IgD-negative memory B cell (primary cell): ENCODE data around the gene SPSB1. TPM values are rescaled to one million over a fixed set of nuclear protein-coding genes. Genes with fewer than 3 reads are reported as not detected.
A peak's percentile ranks its signal among the peaks of the same experiment; 100 is the strongest.

Experiments
- H3K27ac Mint-ChIP-seq, 3 donors: one replicate each; pipeline ENCODE4 v1.8.0; 2020 to 2022; ENCODE audit warnings: mild to moderate bottlenecking in 3 of 3, mixed read lengths in 3 of 3, moderate library complexity in 1 of 3
- H3K27me3 Mint-ChIP-seq: one replicate; pipeline ENCODE4 v1.8.0; 2021; ENCODE audit warnings: mixed read lengths
- H3K36me3 Mint-ChIP-seq: one replicate; pipeline ENCODE4 v1.8.0; 2020; ENCODE audit warnings: mild to moderate bottlenecking, mixed read lengths
- H3K4me1 Mint-ChIP-seq, 3 donors: one replicate each; pipeline ENCODE4 v1.8.0; 2020 to 2022; ENCODE audit warnings: mixed read lengths in 3 of 3, mild to moderate bottlenecking in 1 of 3
- H3K4me3 Mint-ChIP-seq, 4 donors: one replicate each; pipeline ENCODE4 v1.8.0; 2020 to 2022; ENCODE audit warnings: mild to moderate bottlenecking in 4 of 4, mixed read lengths in 4 of 4, moderate library complexity in 3 of 4
- H3K9me3 Mint-ChIP-seq, 3 donors: one replicate each; pipeline ENCODE4 v1.8.0; 2020 to 2021; ENCODE audit warnings: mixed read lengths in 3 of 3, mild to moderate bottlenecking in 1 of 3
- polyA plus RNA-seq: library from polyadenylated mRNA; unstranded; fragments of 300-500 nt; fragmentation: Illumina TruSeq; gene quantifications from one replicate; pipeline ENCODE4 v1.2.3, GENCODE V29; 2021

SPSB1 gene
- polyA plus RNA-seq, 1 donor from 2014 or later, result 1.8 TPM

- Mint-ChIP-seq H3K27me3 (no peaks in the 10 kb centered on the region), H3K4me1 (peaks cover 5 to 12% (median 7%) of the 10 kb centered on the region in 3 donors), H3K4me3 (no peak overlapping the region), H3K9me3 (peaks cover 0 to 1% (median 0%) of the 10 kb centered on the region in 3 donors), H3K36me3 (peaks cover 2% of the 10 kb centered on the region), H3K27ac (peak overlapping the region in 1 of 3 donors; percentile 4)
Measured at GRCh38 chr1:9311479-9311878, 18.8 kb downstream of the SPSB1 start.

DNA sequence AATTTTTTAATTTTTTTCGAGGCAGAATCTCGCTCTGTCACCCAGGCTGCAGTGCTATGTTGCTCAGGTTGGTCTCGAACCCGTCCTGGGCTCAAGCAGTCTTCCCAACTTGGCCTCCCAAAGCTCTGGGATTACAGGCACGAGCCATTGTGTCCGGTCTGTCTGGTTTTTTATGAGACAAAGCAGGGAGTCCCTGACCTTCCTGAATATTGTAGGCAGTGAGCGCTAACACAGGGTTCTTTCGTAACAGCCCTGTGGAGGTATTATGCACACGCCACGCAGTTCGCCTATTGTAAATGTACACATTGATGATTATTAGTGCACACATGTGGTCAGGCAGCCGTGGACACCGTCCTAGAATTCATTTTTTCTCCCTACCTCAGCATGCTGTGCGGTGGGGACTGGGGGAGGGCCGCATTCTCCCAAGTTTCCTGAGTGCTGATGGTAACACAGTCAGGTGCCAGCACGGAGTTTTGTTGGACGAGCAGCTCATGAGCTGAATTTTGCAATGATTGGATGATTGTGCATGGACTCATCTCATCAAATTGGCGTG is 19.6 kb downstream of the SPSB1 start:
- H3K4me3 Mint-ChIP-seq, result no peak overlapping the region
- peaks cover 0 to 1% (median 0%) of the 10 kb centered on the region in 3 donors for H3K9me3 Mint-ChIP-seq
- H3K36me3 Mint-ChIP-seq, result peaks cover 2% of the 10 kb centered on the region
- peaks cover 7 to 11% (median 10%) of the 10 kb centered on the region in 3 donors for H3K4me1 Mint-ChIP-seq
- H3K27ac Mint-ChIP-seq, result no peak overlapping the region
- H3K27me3 Mint-ChIP-seq, result no peaks in the 10 kb centered on the region

DNA sequence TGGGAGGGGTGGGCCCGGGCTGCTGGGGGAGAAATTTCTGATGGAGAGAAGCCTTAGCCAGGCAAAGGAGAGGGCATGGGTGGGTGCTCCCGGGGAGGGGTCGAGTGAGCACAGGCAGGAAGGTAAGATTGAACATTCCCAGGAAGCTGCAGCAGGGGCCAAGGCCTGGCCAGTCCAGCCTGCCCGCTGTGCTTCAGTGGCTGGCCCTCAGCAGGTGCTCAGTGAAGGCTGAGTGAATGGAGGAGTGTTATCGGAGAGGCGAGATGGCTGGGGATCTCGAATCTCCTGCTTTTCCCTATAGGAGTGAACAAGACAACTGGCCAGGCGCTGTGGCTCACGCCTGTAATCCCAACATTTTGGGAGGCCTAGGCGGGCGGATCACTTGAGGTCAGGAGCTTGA is 20.9 kb downstream of the SPSB1 start:
- Mint-ChIP-seq H3K27ac (no peak overlapping the region), H3K4me3 (no peak overlapping the region), H3K36me3 (peaks cover 3% of the 10 kb centered on the region), H3K9me3 (peaks cover 0 to 1% (median 0%) of the 10 kb centered on the region in 3 donors), H3K4me1 (peaks cover 11 to 15% (median 11%) of the 10 kb centered on the region in 3 donors), H3K27me3 (no peaks in the 10 kb centered on the region)

GRCh38 chr1:9314111-9314510 is 21.4 kb downstream of the SPSB1 start:
- Mint-ChIP-seq H3K27me3 (no peaks in the 10 kb centered on the region), H3K4me1 (peaks cover 11 to 15% (median 11%) of the 10 kb centered on the region in 3 donors), H3K27ac (no peak overlapping the region), H3K36me3 (peaks cover 3% of the 10 kb centered on the region), H3K4me3 (no peak overlapping the region), H3K9me3 (peaks cover 0 to 1% (median 0%) of the 10 kb centered on the region in 3 donors)

- Mint-ChIP-seq H3K36me3 (peaks cover 2% of the 10 kb centered on the region), H3K9me3 (peaks cover 0 to under 1% (median 0%) of the 10 kb centered on the region in 3 donors), H3K4me3 (peak overlapping the region in 1 of 4 donors; percentile 14), H3K27ac (no peak overlapping the region), H3K4me1 (peaks cover 11 to 15% (median 14%) of the 10 kb centered on the region in 3 donors), H3K27me3 (no peaks in the 10 kb centered on the region)
Measured at GRCh38 chr1:9314711-9315379, 22.2 kb downstream of the SPSB1 start.

- Mint-ChIP-seq H3K9me3 (no peaks in the 10 kb centered on the region), H3K27ac (no peak overlapping the region), H3K27me3 (no peaks in the 10 kb centered on the region), H3K4me3 (no peak overlapping the region), H3K4me1 (peaks cover 17 to 20% (median 19%) of the 10 kb centered on the region in 3 donors), H3K36me3 (peaks cover 1% of the 10 kb centered on the region)
Measured at GRCh38 chr1:9315411-9316079, 22.9 kb downstream of the SPSB1 start.

GRCh38 chr1:9316080-9316444 is 23.4 kb downstream of the SPSB1 start:
- H3K4me3 Mint-ChIP-seq, result peak overlapping the region in 1 of 4 donors; percentile 28
- no peaks in the 10 kb centered on the region for H3K9me3 Mint-ChIP-seq
- peaks cover 17 to 20% (median 18%) of the 10 kb centered on the region in 3 donors for H3K4me1 Mint-ChIP-seq
- H3K27me3 Mint-ChIP-seq, result no peaks in the 10 kb centered on the region
- peaks cover 1% of the 10 kb centered on the region for H3K36me3 Mint-ChIP-seq
- H3K27ac Mint-ChIP-seq, result no peak overlapping the region

DNA sequence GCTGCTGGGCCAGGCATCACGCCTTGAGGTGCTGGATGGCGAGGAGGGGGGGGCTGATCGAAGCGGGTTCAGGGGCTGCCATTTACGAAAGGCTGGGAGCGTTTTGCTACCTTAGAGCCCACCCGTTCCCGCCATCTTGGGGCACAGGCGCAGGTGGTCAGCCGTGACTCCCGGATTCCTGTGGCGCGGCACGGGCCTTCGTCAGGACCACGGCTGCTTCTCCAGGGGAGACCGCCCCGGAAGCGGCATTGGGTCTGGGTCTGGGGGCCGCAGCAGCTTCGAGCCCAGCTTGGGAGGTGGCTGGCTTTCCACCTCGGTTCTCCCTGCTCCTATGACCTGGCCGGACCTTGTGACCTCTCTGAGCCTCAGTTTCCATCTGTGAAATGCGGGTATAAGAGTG is 23.8 kb downstream of the SPSB1 start:
- Mint-ChIP-seq H3K9me3 (no peaks in the 10 kb centered on the region), H3K27ac (no peak overlapping the region), H3K4me1 (peaks cover 18 to 20% (median 18%) of the 10 kb centered on the region in 3 donors), H3K4me3 (peak overlapping the region in 1 of 4 donors; percentile 28), H3K36me3 (peaks cover 1% of the 10 kb centered on the region), H3K27me3 (no peaks in the 10 kb centered on the region)

DNA sequence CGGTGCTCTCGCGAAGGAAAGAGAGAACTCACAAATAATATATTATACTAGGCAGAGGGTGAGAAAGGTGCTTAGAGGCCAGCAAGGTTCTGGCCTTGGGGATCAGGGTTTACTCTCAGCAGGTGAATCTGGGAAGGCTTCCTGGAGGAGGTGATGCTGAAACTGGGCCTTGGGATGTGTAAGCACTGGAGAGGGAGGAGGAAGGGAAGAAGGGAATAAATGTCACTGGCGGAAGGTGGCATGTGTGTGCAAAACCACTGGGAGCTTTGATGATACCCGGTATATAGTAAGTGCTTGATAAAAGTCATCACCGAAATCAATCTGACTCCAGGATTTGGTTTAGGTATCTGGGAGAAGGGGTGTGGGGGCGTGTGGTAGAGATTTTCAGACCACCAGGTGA is 24.4 kb downstream of the SPSB1 start:
- H3K27me3 Mint-ChIP-seq, result no peaks in the 10 kb centered on the region
- H3K27ac Mint-ChIP-seq, result no peak overlapping the region
- peaks cover 1% of the 10 kb centered on the region for H3K36me3 Mint-ChIP-seq
- H3K9me3 Mint-ChIP-seq, result no peaks in the 10 kb centered on the region
- H3K4me3 Mint-ChIP-seq, result peak overlapping the region in 1 of 4 donors; percentile 0
- peaks cover 18 to 20% (median 18%) of the 10 kb centered on the region in 3 donors for H3K4me1 Mint-ChIP-seq

DNA sequence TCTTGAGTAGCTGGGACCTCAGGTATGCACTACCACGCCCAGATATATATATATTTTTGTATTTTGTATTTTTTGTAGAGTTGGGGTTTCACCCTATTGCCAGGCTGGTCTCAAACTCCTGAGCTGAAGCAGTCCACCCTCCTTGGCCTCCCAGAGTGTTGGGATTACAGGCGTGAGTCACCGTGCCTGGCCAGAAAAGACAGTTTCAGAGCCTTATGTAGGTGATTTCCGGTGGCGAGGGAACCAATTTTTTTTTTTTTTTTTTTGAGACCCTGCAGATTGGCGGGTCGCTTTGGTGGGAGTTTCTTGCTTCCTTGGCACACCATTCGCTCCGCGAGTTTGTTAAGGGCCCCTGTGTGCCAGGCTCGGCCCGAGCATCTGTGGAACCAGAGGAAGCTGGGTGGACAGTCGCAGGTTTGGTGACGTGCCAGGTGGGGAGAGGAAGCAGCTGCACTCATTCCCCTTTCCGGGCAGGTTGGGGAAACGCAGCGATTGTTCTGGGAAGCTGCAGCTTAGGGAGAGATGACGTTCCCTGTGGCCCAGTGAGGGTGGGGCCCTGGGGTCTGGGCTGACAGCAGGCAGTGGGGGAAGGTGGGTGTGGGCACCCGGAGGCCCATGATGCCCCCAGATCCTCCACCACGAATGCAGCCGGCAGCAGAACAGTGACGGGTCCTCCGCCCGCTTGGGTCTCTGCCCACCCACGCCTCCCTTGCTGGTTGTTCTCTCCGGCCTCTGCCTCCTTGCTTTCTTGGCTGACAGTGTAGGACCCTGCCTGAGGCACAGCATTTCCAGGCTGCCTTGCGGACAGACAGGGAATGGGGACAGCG is 25.1 kb downstream of the SPSB1 start:
- Mint-ChIP-seq H3K4me3 (peak overlapping the region in 2 of 4 donors; percentile 65 to 90), H3K36me3 (peaks cover 1% of the 10 kb centered on the region), H3K9me3 (no peaks in the 10 kb centered on the region), H3K27me3 (no peaks in the 10 kb centered on the region), H3K27ac (no peak overlapping the region), H3K4me1 (peaks cover 18 to 20% (median 18%) of the 10 kb centered on the region in 3 donors)

GRCh38 chr1:9319208-9319788 is 26.6 kb downstream of the SPSB1 start:
- Mint-ChIP-seq H3K4me3 (peak overlapping the region in 2 of 4 donors; percentile 67 to 71), H3K9me3 (no peaks in the 10 kb centered on the region), H3K27me3 (no peaks in the 10 kb centered on the region), H3K36me3 (peaks cover 1% of the 10 kb centered on the region), H3K4me1 (peaks cover 18 to 20% (median 18%) of the 10 kb centered on the region in 3 donors), H3K27ac (no peak overlapping the region)

GRCh38 chr1:9319789-9320519 is 27.3 kb downstream of the SPSB1 start:
- peak overlapping the region in 1 of 3 donors; percentile 86 for H3K27ac Mint-ChIP-seq

DNA sequence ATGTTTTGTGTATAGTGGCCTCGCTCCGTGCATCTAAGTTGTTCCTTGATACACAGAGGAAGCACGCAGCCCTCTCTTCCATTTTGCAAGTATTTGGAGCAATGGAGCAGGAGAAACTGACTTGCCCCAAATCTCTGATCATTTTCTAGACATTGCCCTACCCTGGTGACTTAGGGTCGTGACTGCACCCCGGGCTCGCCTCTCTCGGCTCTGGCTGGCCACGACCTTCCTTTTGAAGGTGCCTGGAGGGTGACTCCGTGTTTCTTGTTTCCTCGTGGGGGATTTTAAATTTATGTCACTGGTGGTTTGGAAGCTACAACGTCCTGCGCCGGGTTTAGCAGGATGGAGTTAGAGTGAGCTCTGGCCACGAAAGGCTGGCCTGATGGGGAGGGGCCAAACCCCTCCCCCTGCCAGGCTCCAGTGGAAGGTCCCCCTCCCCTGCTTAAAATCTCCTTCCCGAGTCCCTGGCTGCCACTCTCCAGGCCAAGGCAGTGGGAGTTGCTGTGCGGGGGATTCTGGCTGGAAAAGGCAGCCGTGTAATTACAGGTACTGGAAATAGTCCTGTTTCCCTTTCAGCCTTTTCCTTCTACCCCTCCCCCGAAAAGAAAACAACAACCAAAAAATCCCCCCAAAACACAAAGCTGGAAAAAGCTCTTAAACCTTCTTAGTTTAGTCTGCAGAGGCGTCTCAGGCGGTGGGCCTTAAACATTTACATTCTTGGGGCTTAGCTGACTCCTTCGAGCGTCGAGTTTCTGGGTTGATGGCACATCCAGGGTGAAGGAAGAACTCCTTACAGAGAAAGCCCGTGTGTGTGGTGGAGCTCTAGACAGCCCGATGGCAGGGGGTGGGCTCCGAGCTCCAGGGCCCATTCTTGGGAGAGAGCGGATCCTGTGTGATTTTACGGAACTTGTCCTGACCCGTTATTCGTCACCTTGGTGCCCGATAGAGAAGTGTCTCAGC is 28.1 kb downstream of the SPSB1 start:
- Mint-ChIP-seq H3K27me3 (no peaks in the 10 kb centered on the region), H3K27ac (peak overlapping the region in 1 of 3 donors; percentile 86), H3K4me3 (peak overlapping the region in 3 of 4 donors; percentile 4 to 86 (median 60)), H3K9me3 (no peaks in the 10 kb centered on the region), H3K36me3 (peaks cover 1% of the 10 kb centered on the region), H3K4me1 (peaks cover 12 to 15% (median 12%) of the 10 kb centered on the region in 3 donors)

More at GRCh38 chr1:9319789-9320519, 27.3 kb downstream of the SPSB1 start:
- Mint-ChIP-seq H3K4me1 (peaks cover 18 to 19% (median 18%) of the 10 kb centered on the region in 3 donors), H3K4me3 (peak overlapping the region in 3 of 4 donors; percentile 8 to 86 (median 67)), H3K9me3 (no peaks in the 10 kb centered on the region), H3K27me3 (no peaks in the 10 kb centered on the region), H3K36me3 (peaks cover 1% of the 10 kb centered on the region)
